GM10266 (cell line): ENCODE results near the gene GARIN5A.

Experiments
- DNase-seq: peaks from one replicate; pipeline ENCODE4 v3.0.0; 2012; ENCODE audit errors: extremely low spot score
- TF ChIP-seq, protein P1 (sequence below): IDR thresholded peaks from 2 replicates; pipeline ENCODE4 v1.5.1; 2012; ENCODE audit warnings: mild to moderate bottlenecking, low read depth; ENCODE audit not compliant: control insufficient read depth, insufficient read depth; ENCODE audit errors: missing control alignments

The GARIN5A gene

GRCh38 chr19:50432221-50433028 lies 44.2 kb downstream of the GARIN5A start, which contains the start of gene MYBPC2:
MYBPC2 (plus strand) TSS chr19:50432892; CDS start chr19:50432954, 62 bp downstream.
- DNase-seq = no peak

GRCh38 chr19:50431343-50432220 lies 45.1 kb downstream of the GARIN5A start:
- TF ChIP-seq, protein P1, sequence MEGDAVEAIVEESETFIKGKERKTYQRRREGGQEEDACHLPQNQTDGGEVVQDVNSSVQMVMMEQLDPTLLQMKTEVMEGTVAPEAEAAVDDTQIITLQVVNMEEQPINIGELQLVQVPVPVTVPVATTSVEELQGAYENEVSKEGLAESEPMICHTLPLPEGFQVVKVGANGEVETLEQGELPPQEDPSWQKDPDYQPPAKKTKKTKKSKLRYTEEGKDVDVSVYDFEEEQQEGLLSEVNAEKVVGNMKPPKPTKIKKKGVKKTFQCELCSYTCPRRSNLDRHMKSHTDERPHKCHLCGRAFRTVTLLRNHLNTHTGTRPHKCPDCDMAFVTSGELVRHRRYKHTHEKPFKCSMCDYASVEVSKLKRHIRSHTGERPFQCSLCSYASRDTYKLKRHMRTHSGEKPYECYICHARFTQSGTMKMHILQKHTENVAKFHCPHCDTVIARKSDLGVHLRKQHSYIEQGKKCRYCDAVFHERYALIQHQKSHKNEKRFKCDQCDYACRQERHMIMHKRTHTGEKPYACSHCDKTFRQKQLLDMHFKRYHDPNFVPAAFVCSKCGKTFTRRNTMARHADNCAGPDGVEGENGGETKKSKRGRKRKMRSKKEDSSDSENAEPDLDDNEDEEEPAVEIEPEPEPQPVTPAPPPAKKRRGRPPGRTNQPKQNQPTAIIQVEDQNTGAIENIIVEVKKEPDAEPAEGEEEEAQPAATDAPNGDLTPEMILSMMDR = no peak

More at GRCh38 chr19:50432221-50433028, 44.2 kb downstream of the GARIN5A start, which contains the start of gene MYBPC2:
- TF ChIP-seq, protein P1 = no peak

GRCh38 chr19:50430888-50431342 lies 45.7 kb downstream of the GARIN5A start:
- TF ChIP-seq, protein P1 = no peak

More at GRCh38 chr19:50431343-50432220, 45.1 kb downstream of the GARIN5A start:
- peak; percentile 92 for DNase-seq

GRCh38 chr19:50428772-50429463 lies 47.7 kb downstream of the GARIN5A start:
- DNase-seq = no peak
- TF ChIP-seq, protein P1 = no peak

More at GRCh38 chr19:50430888-50431342, 45.7 kb downstream of the GARIN5A start:
- no peak for DNase-seq

DNA sequence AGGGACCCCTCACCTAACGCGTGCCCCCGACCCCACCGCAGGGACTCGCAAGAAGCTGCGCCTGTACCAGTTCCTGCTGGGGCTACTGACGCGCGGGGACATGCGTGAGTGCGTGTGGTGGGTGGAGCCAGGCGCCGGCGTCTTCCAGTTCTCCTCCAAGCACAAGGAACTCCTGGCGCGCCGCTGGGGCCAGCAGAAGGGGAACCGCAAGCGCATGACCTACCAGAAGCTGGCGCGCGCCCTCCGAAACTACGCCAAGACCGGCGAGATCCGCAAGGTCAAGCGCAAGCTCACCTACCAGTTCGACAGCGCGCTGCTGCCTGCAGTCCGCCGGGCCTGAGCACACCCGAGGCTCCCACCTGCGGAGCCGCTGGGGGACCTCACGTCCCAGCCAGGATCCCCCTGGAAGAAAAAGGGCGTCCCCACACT lies 48.6 kb downstream of the GARIN5A start:
- DNase-seq = no peak
- TF ChIP-seq, protein P1 = no peak

DNA sequence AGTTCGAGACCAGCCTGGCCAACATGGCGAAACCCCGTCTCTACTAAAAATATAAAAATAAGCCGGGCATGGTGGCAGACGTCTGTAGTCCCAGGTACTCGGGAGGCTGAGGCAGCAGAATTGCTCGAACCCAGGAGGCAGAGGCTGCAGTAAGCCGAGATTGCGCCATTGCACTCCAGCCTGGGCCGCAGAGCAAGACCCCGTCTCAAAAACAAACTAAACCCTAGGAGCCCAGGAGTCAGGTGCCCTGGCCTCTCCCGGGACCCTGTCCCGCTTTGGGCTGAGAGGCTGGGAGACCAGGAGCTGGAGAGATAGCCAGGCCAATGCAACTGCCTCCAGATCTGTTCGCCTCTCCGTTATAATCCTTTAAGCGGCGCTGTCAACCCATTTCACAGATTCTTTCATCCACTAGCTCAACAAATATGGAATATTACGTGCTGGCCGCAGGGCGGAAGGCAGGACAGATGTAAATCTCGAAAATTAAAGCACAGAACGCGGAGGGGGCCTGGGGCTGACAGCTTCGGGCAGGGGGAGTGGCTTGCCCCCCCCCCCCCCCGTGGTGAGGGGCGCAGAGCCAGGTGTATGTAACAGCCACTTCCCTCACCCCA lies 49.2 kb downstream of the GARIN5A start:
- TF ChIP-seq, protein P1 = no peak
- DNase-seq = no peak
